Measurements from ENCODE around the gene LAMB4. TPM values are rescaled to one million over a fixed set of nuclear protein-coding genes. Genes with fewer than 3 reads are reported as not detected.

Gene LAMB4
- total RNA-seq, 1 donor from 2014 or later = not detected

- Histone ChIP-seq H3K4me1 (no peaks in the 10 kb centered on the region), H3K27ac (no peak overlapping the region), H3K9me3 (no peaks in the 10 kb centered on the region), H3K27me3 (ENCODE audit: low read depth) (no peaks in the 10 kb centered on the region), H3K36me3 (no peaks in the 10 kb centered on the region), H3K4me3 (no peak overlapping the region)
- TF ChIP-seq CTCF (IDR thresholded peaks at IDR 0.05) = no peak
- DNase-seq = no peak
- intact Hi-C loops (cut with DNase I) = no loop called here
- no peak for ATAC-seq
Observed at GRCh38 chr7:108030516-108030915, 99.6 kb downstream of the LAMB4 start.

GRCh38 chr7:108029034-108029433 lies 101.1 kb downstream of the LAMB4 start:
- Histone ChIP-seq H3K9me3 (no peaks in the 10 kb centered on the region), H3K36me3 (no peaks in the 10 kb centered on the region), H3K27ac (no peak overlapping the region), H3K4me3 (no peak overlapping the region), H3K4me1 (no peaks in the 10 kb centered on the region), H3K27me3 (ENCODE audit: low read depth) (no peaks in the 10 kb centered on the region)
- no peak for TF ChIP-seq CTCF (IDR thresholded peaks at IDR 0.05)
- DNase-seq (no peak), ATAC-seq (no peak)
- intact Hi-C loops (cut with DNase I) = no loop called here

GRCh38 chr7:108028111-108028510 lies 102.0 kb downstream of the LAMB4 start:
- DNase-seq = no peak
- Histone ChIP-seq H3K4me3 (no peak overlapping the region), H3K36me3 (no peaks in the 10 kb centered on the region), H3K9me3 (no peaks in the 10 kb centered on the region), H3K27me3 (ENCODE audit: low read depth) (no peaks in the 10 kb centered on the region), H3K27ac (no peak overlapping the region), H3K4me1 (no peaks in the 10 kb centered on the region)
- TF ChIP-seq CTCF (IDR thresholded peaks at IDR 0.05) = no peak
- intact Hi-C loops (cut with DNase I) = no loop called here
- no peak for ATAC-seq

- DNase-seq (no peak), ATAC-seq (no peak)
- intact Hi-C loops (cut with DNase I) = no loop called here
- Histone ChIP-seq H3K4me3 (no peak overlapping the region), H3K4me1 (no peaks in the 10 kb centered on the region), H3K27ac (no peak overlapping the region), H3K27me3 (ENCODE audit: low read depth) (no peaks in the 10 kb centered on the region), H3K36me3 (no peaks in the 10 kb centered on the region), H3K9me3 (no peaks in the 10 kb centered on the region)
- TF ChIP-seq CTCF (IDR thresholded peaks at IDR 0.05) = no peak
Observed at GRCh38 chr7:108027239-108027638, 102.9 kb downstream of the LAMB4 start.

- no peaks in the 10 kb centered on the region for H3K9me3 ChIP-seq
- no peaks in the 10 kb centered on the region for H3K27me3 ChIP-seq (ENCODE audit: low read depth)
- H3K4me3 ChIP-seq = no peak overlapping the region
- no peak for DNase-seq
- intact Hi-C loops (cut with DNase I) = no loop called here
- no peaks in the 10 kb centered on the region for H3K4me1 ChIP-seq
- ATAC-seq = no peak
- H3K36me3 ChIP-seq = no peaks in the 10 kb centered on the region
- no peak for TF ChIP-seq CTCF (IDR thresholded peaks at IDR 0.05)
- no peak overlapping the region for H3K27ac ChIP-seq
Observed at GRCh38 chr7:108026647-108027046, 103.5 kb downstream of the LAMB4 start.

GRCh38 chr7:108026116-108026515 lies 104.0 kb downstream of the LAMB4 start:
- no peaks in the 10 kb centered on the region for H3K36me3 ChIP-seq
- ATAC-seq = no peak
- intact Hi-C loops (cut with DNase I) = no loop called here

More at GRCh38 chr7:108026116-108026515, 104.0 kb downstream of the LAMB4 start:
- no peaks in the 10 kb centered on the region for H3K27me3 ChIP-seq (ENCODE audit: low read depth)
- no peak for DNase-seq
- no peak for TF ChIP-seq CTCF (IDR thresholded peaks at IDR 0.05)
- H3K4me1 ChIP-seq = no peaks in the 10 kb centered on the region
- no peaks in the 10 kb centered on the region for H3K9me3 ChIP-seq
- no peak overlapping the region for H3K4me3 ChIP-seq
- no peak overlapping the region for H3K27ac ChIP-seq
